Measurements from ENCODE around the gene RALBP1.

RALBP1 gene

GRCh38 chr18:9547782-9548181 is 72.5 kb downstream of the RALBP1 start:
- no peak for DNase-seq (ENCODE audit: low read depth in 3 of 3)

GRCh38 chr18:9549405-9549804 is 74.1 kb downstream of the RALBP1 start:
- no peak for DNase-seq (ENCODE audit: low read depth in 3 of 3)

- no peak for DNase-seq (ENCODE audit: low read depth in 3 of 3)
Observed at GRCh38 chr18:9550429-9550828, 75.1 kb downstream of the RALBP1 start.

GRCh38 chr18:9552191-9552590 is 76.9 kb downstream of the RALBP1 start:
- no peak for DNase-seq (ENCODE audit: low read depth in 3 of 3)

GRCh38 chr18:9552616-9553015 is 77.3 kb downstream of the RALBP1 start:
- no peak for DNase-seq (ENCODE audit: low read depth in 3 of 3)

- DNase-seq (ENCODE audit: low read depth in 3 of 3) = no peak
Observed at GRCh38 chr18:9557250-9557943, 82.1 kb downstream of the RALBP1 start.

- no peak for DNase-seq (ENCODE audit: low read depth in 3 of 3)
Observed at GRCh38 chr18:9558387-9559064, 83.2 kb downstream of the RALBP1 start.

GRCh38 chr18:9559253-9559652 is 83.9 kb downstream of the RALBP1 start:
- no peak for DNase-seq (ENCODE audit: low read depth in 3 of 3)

GRCh38 chr18:9561759-9562158 is 86.4 kb downstream of the RALBP1 start:
- no peak for DNase-seq (ENCODE audit: low read depth in 3 of 3)

- DNase-seq (ENCODE audit: low read depth in 3 of 3) = no peak
Observed at GRCh38 chr18:9562584-9562983, 87.3 kb downstream of the RALBP1 start.

GRCh38 chr18:9563331-9563730 is 88.0 kb downstream of the RALBP1 start:
- no peak for DNase-seq (ENCODE audit: low read depth in 3 of 3)

GRCh38 chr18:9565407-9565806 is 90.1 kb downstream of the RALBP1 start:
- no peak for DNase-seq (ENCODE audit: low read depth in 3 of 3)

GRCh38 chr18:9568186-9568585 is 92.9 kb downstream of the RALBP1 start:
- DNase-seq (ENCODE audit: low read depth in 3 of 3) = no peak

- no peak for DNase-seq (ENCODE audit: low read depth in 3 of 3)
Observed at GRCh38 chr18:9569178-9569577, 93.9 kb downstream of the RALBP1 start.

- no peak for DNase-seq (ENCODE audit: low read depth in 3 of 3)
Observed at GRCh38 chr18:9570255-9570654, 94.9 kb downstream of the RALBP1 start.

GRCh38 chr18:9571546-9571945 is 96.2 kb downstream of the RALBP1 start:
- no peak for DNase-seq (ENCODE audit: low read depth in 3 of 3)

GRCh38 chr18:9574473-9575115 is 99.3 kb downstream of the RALBP1 start:
- DNase-seq (ENCODE audit: low read depth in 3 of 3) = no peak

- peak in 2 of 3 donors; percentile 1 to 3 for DNase-seq (ENCODE audit: low read depth in 3 of 3)
Observed at GRCh38 chr18:9575558-9575957, 100.2 kb downstream of the RALBP1 start.

- DNase-seq (ENCODE audit: low read depth in 3 of 3) = no peak
Observed at GRCh38 chr18:9577361-9577760, 102.0 kb downstream of the RALBP1 start.

- DNase-seq (ENCODE audit: low read depth in 3 of 3) = no peak
Observed at GRCh38 chr18:9578306-9578705, 103.0 kb downstream of the RALBP1 start.

GRCh38 chr18:9581667-9582066 is 106.4 kb downstream of the RALBP1 start:
- no peak for DNase-seq (ENCODE audit: low read depth in 3 of 3)

- no peak for DNase-seq (ENCODE audit: low read depth in 3 of 3)
Observed at GRCh38 chr18:9586814-9587213, 111.5 kb downstream of the RALBP1 start.
